Effector CD8-positive, alpha-beta T cell (primary cell): ENCODE data around the gene IL17A.
"Not testable (repeated sequence)": the region's sequence is repeated elsewhere in the genome, so short reads cannot be mapped to it uniquely, and the experiment has no call there.

ENCODE experiments used
- DNase-seq: peaks from one replicate; lab custom pipeline; 2025; lab: John Stamatoyannopoulos, UW

The IL17A gene

GRCh38 chr6:52164319-52165094 is 21.7 kb upstream of the IL17A start:
- DNase-seq = no peak

- DNase-seq = no peak
Measured at GRCh38 chr6:52167267-52167666, 18.9 kb upstream of the IL17A start.

- DNase-seq = not testable (repeated sequence)
Measured at GRCh38 chr6:52168351-52168750, 17.8 kb upstream of the IL17A start.

GRCh38 chr6:52174118-52174517 is 12.1 kb upstream of the IL17A start:
- DNase-seq = no peak

GRCh38 chr6:52176550-52176949 is 9.6 kb upstream of the IL17A start:
- no peak for DNase-seq

GRCh38 chr6:52177961-52178360 is 8.2 kb upstream of the IL17A start:
- no peak for DNase-seq

GRCh38 chr6:52180787-52181558 is 5.2 kb upstream of the IL17A start:
- no peak for DNase-seq

GRCh38 chr6:52183131-52183713 is 3.0 kb upstream of the IL17A start:
- no peak for DNase-seq

- no peak for DNase-seq
Measured at GRCh38 chr6:52186480-52186879, 305 bp downstream of the IL17A start.

- no peak for DNase-seq
Measured at GRCh38 chr6:52187098-52187497, 923 bp downstream of the IL17A start.

- no peak for DNase-seq
Measured at GRCh38 chr6:52189974-52190373, 3.8 kb downstream of the IL17A start.

GRCh38 chr6:52190409-52190808 is 4.2 kb downstream of the IL17A start:
- DNase-seq = no peak

GRCh38 chr6:52191824-52192223 is 5.6 kb downstream of the IL17A start:
- DNase-seq = no peak

- DNase-seq = no peak
Measured at GRCh38 chr6:52195886-52196285, 9.7 kb downstream of the IL17A start.

GRCh38 chr6:52200088-52200487 is 13.9 kb downstream of the IL17A start:
- not testable (repeated sequence) for DNase-seq

- no peak for DNase-seq
Measured at GRCh38 chr6:52201046-52201445, 14.9 kb downstream of the IL17A start.

- DNase-seq = no peak
Measured at GRCh38 chr6:52201493-52201892, 15.3 kb downstream of the IL17A start.

GRCh38 chr6:52207066-52207465 is 20.9 kb downstream of the IL17A start:
- no peak for DNase-seq

GRCh38 chr6:52208612-52209011 is 22.4 kb downstream of the IL17A start:
- no peak for DNase-seq

- no peak for DNase-seq
Measured at GRCh38 chr6:52209770-52210169, 23.6 kb downstream of the IL17A start.

- no peak for DNase-seq
Measured at GRCh38 chr6:52210227-52210626, 24.1 kb downstream of the IL17A start.

GRCh38 chr6:52213127-52213526 is 27.0 kb downstream of the IL17A start:
- no peak for DNase-seq

GRCh38 chr6:52215787-52216186 is 29.6 kb downstream of the IL17A start:
- DNase-seq = no peak
